Fibroblast of pulmonary artery (primary cell): ENCODE measurements around the gene IGDCC3.

Source experiments
- DNase-seq: peaks from one replicate; pipeline ENCODE4 v3.0.0-alpha.2; 2010; ENCODE audit warnings: low read depth
- H3K4me3 ChIP-seq: replicated peaks from 2 replicates; pipeline ENCODE4 v1.5.1; 2011; ENCODE audit warnings: low read depth, mild to moderate bottlenecking, control low read depth, low read length, moderate library complexity
- CTCF ChIP-seq: IDR thresholded peaks from 2 replicates; pipeline ENCODE4 v1.5.1; 2011; ENCODE audit warnings: mild to moderate bottlenecking, control low read depth, low read length, inconsistent platforms; ENCODE audit errors: missing control alignments

Gene IGDCC3

DNA sequence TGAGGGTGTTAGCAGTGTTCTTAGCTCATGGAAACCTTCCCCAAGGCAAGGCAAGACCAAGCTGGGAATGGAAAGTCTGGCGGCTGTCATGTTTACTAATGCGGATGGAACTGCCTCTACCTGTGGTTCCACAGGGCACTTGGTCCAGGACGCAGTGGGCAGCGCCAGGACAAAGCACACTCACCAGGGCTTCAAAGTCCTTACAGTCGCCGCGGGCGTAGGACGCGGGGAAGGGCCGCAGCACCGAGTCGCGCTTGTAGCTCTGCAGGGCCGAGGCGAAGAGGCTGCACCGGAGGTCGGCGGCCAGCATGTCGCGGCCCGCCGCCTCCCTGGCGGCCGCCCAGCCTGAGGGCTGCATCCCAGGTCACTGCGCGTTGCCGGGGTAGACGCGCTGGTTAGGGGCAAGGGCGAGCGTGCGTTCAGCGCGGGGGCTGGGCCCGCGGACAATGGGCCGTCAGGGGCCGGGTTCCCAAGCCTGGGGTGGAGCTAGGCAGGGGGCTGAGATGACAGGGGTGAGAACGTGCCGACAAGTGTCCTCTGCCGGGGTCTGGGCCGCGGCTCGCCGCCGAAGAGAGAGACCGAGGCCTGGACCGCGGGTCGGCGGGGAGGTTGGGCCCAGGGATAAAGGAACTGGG is 91.6 kb downstream of the IGDCC3 start:
- no peak for TF ChIP-seq CTCF
- peak overlapping the region; percentile 70 for H3K4me3 ChIP-seq
- peak; percentile 9 for DNase-seq

GRCh38 chr15:65285291-65286068 is 92.3 kb downstream of the IGDCC3 start:
- DNase-seq, result no peak
- H3K4me3 ChIP-seq, result peak overlapping the region; percentile 70
- no peak for TF ChIP-seq CTCF

DNA sequence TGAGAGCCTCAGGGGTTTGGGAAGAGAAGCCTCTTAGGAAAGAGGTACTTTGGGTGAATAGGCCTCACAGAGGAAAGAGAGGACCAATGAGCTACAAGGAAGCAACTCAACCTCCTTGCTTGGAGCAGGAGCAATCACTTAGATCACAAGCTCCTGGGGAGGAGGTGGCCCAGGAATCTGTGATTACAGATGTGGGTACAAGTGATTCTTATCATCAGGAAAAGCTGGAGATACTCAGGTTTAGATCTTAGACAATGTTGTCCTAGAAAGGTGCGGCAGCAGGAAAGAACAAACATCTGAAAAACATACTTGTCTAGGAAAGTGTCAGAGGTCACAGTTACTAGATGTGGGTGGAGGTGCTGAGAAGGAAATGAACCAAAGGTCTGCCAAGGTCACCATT is 99.3 kb downstream of the IGDCC3 start:
- no peak overlapping the region for H3K4me3 ChIP-seq
- no peak for TF ChIP-seq CTCF
- DNase-seq, result no peak
